Measurements from ENCODE around the gene PABPN1L.

- TF ChIP-seq CTCF (IDR thresholded peaks at IDR 0.05; ENCODE audit: insufficient read depth, low read depth, low read length) (no peak), EZH2 (IDR thresholded peaks at IDR 0.05; ENCODE audit: insufficient read depth, low read length) (no peak)
These were observed 1.9 kb downstream of the PABPN1L start for GRCh38 chr16:88864521-88864920.

Data from astrocyte (in vitro differentiated cells and primary cell).